Epithelial cell of proximal tubule (primary cell): ENCODE measurements around the gene SLC23A3. TPM values are rescaled to one million over a fixed set of nuclear protein-coding genes. Genes with fewer than 3 reads are reported as not detected.

Experiments
- DNase-seq: peaks from one replicate; pipeline ENCODE4 v3.0.0-alpha.2; 2011; ENCODE audit warnings: low read depth
- H3K4me3 ChIP-seq: 2 replicates; pipeline ENCODE4 v1.5.1; 2011; ENCODE audit warnings: low read depth, mild to moderate bottlenecking, low read length
- CTCF ChIP-seq: conservative IDR thresholded peaks from 2 replicates; pipeline ENCODE4 v1.5.1; 2012; ENCODE audit warnings: low read depth, mild to moderate bottlenecking, low read length
- total RNA-seq: library from RNA; depleted of rRNA; stranded (reverse); fragments of >200 nt; gene quantifications from 2 replicates; pipeline ENCODE4 v1.2.3, GENCODE V29; 2015

Gene SLC23A3
- 0.06 TPM in 1 of 2 replicates, not detected in the other for total RNA-seq

GRCh38 chr2:219169930-219170654, at the start of gene SLC23A3:
Gene SLC23A3, minus strand, starts transcription at chr2:219170029. Its CDS starts 45 bp downstream, at chr2:219169984.
- TF ChIP-seq CTCF: no peak
- DNase-seq: no peak
- H3K4me3 ChIP-seq: no peak within 1 kb of the TSS

GRCh38 chr2:219218732-219219701, 49.2 kb upstream of the SLC23A3 start, which contains the start of gene ABCB6:
Gene ABCB6, minus strand, starts transcription at chr2:219218958. Its CDS starts 285 bp downstream, at chr2:219218673.
- TF ChIP-seq CTCF: no peak
- DNase-seq: no peak

GRCh38 chr2:219218217-219218731, 48.4 kb upstream of the SLC23A3 start:
- no peak for DNase-seq
- no peak for TF ChIP-seq CTCF
- H3K4me3 ChIP-seq: peak overlapping the region; percentile 62

More at GRCh38 chr2:219218732-219219701, 49.2 kb upstream of the SLC23A3 start, which contains the start of gene ABCB6:
- H3K4me3 ChIP-seq: peak within 1 kb of the TSS; percentile 62

GRCh38 chr2:219216535-219216915, 46.7 kb upstream of the SLC23A3 start:
- DNase-seq: no peak
- TF ChIP-seq CTCF: no peak
- no peak overlapping the region for H3K4me3 ChIP-seq

- no peak overlapping the region for H3K4me3 ChIP-seq
- TF ChIP-seq CTCF: no peak
- DNase-seq: no peak
Observed at GRCh38 chr2:219215871-219216534, 46.2 kb upstream of the SLC23A3 start.

GRCh38 chr2:219214786-219215185, 45.0 kb upstream of the SLC23A3 start:
- no peak for DNase-seq
- TF ChIP-seq CTCF: no peak
- H3K4me3 ChIP-seq: no peak overlapping the region
